Kidney tubule cell (primary cell): Measurements from ENCODE around the gene CAPRIN2.

Experiments used
- DNase-seq: peaks from one replicate; pipeline ENCODE4 v3.0.0-alpha.2; 2018; ENCODE audit warnings: low spot score

The CAPRIN2 gene

DNA sequence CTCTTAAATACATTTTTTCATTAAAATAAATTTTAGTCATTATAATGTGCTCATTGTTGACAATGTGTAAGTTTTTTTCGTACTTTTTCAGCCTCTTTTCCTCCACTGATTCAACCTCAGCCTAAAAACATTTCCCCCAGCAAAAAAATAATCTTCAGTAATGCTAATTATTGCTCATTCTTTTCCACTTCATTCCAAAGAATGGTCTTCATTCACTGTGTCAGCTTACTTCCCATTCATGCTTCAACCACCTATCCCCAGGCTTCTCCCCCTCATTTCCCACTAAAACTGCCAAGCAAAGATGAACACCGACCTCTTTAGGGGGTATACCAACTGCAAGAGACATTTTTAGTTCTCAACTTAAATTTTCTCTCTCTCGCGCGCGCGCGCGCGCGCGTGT lies 56.4 kb downstream of the CAPRIN2 start:
- no peak for DNase-seq

DNA sequence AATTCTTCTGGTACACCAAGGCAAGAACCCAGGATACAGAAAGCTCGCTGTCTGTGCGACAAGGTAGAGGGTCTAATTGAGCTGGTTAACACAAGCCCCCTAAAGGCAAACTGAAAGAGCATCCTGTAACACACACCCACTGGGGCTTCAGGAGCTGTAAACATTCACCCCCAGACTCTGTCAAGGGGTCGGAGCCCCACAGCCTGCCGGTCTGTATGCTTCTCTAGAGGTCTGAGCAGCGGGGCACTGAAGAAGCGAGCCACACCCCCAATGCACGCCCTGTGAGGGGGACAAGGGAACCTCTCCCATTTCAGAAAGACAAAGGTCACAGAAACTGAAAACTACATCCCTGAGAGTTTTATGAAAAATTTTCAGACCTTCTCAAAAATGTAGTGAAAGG lies 57.8 kb downstream of the CAPRIN2 start:
- no peak for DNase-seq

DNA sequence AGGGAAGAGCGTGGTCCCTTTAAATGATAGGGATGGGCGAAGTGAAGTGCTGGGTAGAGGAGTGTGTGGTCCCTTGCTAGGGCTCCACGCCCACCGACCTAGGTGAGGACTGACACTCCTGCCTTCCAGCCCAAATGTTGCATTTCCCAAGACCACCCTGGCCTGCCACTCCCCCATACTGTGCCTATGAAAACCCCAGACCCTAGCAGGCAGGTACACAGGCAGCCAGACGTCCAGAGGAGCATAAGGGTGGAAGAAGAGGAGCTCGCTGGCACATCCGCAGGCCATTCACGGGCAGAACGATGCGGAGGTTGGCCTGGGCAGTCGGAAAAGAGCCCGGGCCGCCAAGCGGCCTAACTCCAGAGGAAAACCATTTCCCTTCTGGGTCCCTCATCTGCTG lies 58.3 kb downstream of the CAPRIN2 start:
- DNase-seq = no peak

DNA sequence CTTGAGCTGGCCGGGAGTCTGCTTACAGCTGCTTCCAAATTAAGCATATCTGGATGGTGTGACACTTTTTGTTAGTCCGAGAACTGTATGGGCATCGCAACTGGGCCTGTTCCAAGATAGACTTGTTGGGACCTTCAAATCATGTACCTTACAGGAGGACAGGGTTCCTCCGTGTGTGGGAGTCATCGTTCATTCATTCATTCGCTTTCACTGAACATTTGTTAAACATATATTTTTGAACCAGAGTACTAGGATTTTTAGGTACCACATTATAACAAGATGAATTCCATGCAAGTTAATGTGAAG lies 58.7 kb downstream of the CAPRIN2 start:
- DNase-seq = no peak

DNA sequence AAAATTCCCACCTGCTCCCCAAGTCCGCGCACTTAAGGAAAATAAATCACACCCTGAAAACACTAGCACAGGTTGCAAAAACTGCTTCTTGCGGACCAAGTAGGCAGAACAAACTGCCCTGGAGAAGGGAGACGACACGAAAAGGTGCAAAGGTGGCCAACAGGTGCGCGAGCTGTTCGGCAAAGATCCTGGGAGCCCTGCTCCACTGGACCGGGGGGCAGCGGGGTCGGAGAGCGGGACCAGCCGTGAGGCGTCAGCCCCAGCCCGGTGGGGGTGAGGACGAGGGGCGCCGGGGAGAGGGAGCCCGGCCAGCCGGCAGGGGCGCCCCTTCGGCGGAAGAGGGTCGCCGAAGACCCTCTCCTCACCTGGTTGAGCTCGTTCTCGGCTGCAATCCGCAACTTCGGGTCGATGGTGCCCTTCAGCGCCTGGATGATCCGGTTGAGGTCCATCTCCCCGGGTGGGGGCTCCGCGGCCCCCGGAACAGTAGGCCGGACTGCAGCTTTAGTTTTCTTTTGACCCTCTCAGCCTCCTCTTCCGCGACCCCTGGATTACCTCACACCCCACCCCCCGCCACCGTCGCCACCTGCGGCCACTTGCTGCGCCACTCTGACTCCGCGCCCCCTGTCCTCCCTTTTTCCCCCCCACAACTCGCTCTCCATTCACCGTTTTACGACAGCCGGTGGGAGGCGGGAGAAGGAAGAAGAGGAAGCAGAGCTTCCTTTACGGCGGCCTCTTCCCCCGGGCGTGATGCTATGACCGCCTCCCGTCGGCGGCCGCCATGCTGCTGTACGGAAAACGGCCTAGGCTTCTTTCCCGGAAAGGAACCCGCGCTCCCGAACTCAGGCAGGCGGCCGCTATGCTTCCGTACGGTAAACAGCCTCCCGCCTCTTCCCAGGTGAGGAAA lies 59.3 kb downstream of the CAPRIN2 start, which contains the start of gene IPO8:
TSS of gene IPO8 (minus strand) at position 671 of the 904 bp plus-strand sequence. CDS start at position 449, 222 bp downstream.
- peak; percentile 96 for DNase-seq

DNA sequence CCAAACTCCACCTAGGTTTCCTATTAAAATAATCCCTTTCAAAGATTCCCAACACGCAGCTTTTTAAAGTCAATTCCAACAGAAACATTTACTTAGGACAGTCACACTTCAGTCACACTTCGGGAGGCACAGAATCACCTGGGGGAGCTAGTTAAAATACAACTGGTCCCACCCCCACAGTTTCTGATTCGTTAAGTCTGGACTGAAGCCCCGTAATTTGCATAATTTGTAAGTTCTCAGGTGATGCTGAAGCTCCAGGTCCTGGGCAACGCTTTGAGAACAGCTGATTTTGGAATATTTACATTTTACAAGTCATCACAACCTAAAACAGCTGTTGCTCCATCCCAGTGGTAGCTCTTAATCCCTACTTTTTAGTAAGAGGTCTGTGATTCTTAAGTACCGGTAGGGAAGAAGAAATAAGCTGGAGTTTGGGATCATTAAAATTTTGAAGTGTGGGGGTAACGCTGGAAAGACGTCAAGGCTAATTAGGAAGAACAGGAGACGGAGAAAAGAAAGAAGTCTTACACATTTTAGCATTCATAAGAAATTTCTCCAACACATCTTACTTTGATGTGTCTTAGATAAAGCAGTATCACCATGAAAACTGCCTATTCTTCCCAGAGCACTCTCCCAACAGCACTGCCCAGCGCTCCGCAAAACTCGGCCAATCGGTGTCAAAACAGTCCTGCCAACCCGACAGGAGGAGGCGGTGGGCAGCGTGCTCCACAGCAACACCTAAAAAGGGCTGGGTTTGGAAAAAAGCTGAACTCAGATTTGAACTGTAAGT lies 60.1 kb downstream of the CAPRIN2 start:
- peak; percentile 62 for DNase-seq

DNA sequence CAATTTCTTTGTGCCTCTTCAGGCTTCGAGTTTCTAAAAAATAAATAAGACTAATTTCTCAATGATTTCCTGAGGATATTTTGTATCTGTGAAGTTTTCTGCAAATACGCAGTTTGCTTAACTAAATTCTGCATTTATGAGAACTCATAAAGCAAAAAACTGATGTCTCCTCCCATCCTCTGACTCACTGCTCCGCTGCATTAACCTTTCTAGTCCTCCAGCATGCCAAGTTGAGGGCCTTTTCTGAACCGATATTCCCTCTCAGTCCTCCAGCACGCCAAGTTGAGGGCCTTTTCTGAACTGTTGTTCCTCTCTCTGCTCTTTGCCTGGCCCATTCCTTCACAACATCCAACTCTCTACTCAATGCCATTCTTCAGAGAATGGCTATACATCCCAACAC lies 62.3 kb downstream of the CAPRIN2 start:
- peak; percentile 3 for DNase-seq

DNA sequence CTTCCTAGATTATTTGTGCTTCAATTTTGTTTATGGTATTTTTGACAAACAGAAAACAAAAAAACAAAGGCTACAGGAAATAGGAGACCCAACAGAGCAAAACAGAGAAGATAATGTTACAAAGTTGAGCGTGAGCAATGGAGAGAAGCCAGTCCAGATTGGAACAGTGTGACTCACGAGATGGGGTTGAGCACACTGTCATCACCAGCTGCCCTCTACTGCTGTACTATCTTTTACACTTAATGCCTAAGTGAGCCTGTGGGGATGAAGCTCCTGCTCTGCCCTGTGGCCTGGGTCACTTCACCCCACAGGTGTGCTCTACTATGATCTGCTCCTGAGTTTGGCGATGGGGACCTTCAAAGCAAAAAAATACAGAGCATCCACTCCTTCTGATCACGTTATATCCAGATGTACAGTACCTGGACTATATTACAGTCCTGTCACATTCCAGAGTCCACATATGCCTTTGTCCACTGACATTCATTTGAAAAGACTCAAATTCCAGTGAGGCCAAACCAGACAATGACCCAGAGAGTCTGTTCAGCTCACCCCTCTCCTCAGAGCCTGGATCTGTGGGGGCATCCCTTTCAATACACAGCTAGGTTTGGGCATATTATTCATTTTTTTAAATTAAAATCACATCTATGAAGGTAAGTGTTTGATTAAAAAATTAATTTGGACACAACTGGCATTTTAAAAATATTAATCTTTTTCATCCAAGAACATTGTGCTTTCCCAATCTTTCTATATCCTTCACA lies 63.5 kb downstream of the CAPRIN2 start:
- peak; percentile 70 for DNase-seq

DNA sequence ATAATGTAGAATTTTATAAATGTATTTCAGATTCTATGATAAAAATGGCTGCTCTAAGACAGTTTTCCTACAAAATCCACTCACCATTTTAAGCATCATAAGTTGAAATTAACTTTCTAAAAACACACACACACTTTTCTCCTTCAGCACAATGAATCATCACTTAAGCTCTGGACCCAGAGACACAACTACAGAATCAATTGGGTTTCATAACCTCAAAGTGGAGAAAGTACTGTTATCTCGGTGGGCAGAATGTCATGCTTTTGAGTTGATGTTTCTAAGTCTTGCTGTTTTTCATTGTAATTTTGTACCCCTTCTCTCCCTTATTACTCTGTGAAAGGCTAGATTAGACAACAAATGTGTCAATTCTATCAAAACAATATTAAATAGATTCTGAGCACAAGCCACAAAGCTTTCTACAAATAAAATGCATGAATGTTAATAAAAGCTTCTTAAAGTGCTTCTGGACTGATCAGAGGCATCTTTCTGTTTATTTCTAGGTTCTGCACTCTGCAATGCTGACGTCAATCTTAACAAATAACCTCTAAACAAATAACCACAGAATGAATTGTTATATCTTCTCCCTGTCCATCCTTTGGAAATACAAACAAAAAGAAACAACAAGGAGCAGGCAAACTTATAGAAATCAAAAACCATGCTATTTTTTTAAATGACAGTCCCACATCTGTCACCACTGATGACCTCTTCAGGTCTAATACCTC lies 67.3 kb downstream of the CAPRIN2 start:
- DNase-seq = no peak

DNA sequence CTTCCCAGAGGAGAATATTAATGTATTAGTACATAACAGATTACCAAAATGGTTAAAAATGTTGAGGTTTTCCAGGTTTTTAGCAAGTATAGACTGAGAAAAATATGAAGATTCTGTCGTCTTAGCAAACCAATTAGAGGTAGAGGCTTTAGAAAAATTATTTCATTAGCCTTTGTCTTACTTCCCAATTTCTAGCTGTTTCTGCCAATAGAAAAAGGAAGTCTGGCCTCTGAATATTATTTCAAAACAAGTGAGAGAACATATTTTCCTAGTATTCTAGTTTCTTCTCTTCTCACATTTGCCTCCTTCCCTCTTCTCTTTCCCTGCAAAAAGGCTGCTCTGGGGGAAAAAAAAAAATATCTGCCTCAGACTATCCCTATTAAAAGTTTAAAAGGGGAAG lies 75.5 kb downstream of the CAPRIN2 start:
- DNase-seq = no peak

DNA sequence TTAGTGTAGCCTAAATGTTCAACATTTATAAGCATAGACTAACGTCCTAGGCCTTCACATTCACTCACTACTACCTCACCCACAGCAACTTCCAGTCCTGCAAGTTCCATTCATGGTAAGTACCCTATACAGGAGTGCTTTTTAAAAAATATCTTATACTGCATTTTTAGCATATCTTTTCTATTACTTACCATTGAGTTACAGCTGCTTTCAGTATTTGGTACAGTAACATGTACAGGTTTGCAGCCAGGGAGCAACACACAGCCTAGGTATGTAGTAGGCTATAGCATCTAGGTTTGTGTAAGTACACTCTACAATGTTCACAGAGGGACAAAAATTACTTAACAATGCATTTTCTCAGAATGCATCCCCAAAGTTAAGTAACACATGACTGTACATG lies 76.5 kb downstream of the CAPRIN2 start:
- no peak for DNase-seq

DNA sequence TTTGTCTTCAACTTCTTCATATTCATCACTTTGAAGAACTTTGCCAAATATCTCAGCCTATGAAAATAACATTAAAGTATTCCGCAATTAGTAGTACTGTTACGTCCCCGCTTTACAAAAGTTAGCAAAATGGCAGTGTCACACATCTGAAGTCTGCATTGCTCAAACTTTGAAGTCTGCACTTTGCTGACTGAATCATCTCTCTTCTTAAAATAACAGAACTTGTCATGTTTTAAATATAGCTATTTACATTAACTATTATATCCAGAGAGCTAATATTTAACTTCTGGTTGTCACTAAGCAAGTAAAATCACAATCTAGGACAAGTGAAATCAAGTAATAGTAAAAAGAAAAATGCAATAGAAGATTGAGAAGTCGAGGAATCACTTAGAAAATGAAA lies 93.5 kb downstream of the CAPRIN2 start:
- peak; percentile 16 for DNase-seq
